ENCODE data around the gene TESPA1. TPM values are rescaled to one million over a fixed set of nuclear protein-coding genes. Genes with fewer than 3 reads are reported as not detected.
"Not testable (repeated sequence)": the region's sequence is repeated elsewhere in the genome, so short reads cannot be mapped to it uniquely, and the experiment has no call there.

Gene TESPA1
- total RNA-seq, 2 donors from 2014 or later, result 86.5 to 95.5 TPM

DNA sequence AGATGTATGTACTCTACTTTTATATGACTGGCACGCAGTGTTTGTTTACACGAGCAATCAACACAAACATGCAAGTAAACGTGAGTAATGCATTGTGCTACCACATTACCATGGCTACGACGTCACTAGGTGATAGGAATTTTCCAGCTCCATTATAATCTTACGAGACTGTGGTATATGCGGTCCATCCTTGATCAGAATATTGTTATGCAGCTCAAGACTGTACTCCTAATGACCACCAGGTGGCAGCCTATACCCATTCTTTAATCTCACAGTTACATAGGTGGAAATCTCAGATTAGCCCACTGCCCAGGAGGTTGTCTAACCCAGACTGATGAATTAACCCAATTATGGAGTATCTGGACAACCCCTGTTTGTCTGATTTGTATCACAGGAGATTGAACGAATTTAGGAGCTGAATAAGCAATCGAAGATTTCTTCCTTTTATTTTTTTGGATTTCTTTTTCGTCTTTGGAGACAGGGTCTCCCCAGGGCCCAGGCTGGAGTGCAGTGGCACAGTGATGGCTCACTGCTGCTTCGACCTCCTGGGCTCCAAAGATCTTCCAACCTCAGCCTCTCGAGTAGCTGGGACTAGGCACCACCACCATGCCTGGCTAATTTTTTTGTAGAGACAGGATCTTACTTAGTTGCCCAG, 8.7 kb upstream of the TESPA1 start:
- ATAC-seq (replicated peaks in 1 of 2), result peak; percentile 42 to 61
- Mint-ChIP-seq H3K27me3 (ENCODE audit: low read depth) (no peaks in the 10 kb centered on the region), H3K9me3 (no peaks in the 10 kb centered on the region), H3K4me3 (no peak overlapping the region), H3K36me3 (ENCODE audit: insufficient read depth in 2 of 2) (no peaks in the 10 kb centered on the region), H3K27ac (no peak overlapping the region), H3K4me1 (ENCODE audit: low read depth) (peaks cover 45% of the 10 kb centered on the region)
- peak; percentile 48 to 60 for DNase-seq

DNA sequence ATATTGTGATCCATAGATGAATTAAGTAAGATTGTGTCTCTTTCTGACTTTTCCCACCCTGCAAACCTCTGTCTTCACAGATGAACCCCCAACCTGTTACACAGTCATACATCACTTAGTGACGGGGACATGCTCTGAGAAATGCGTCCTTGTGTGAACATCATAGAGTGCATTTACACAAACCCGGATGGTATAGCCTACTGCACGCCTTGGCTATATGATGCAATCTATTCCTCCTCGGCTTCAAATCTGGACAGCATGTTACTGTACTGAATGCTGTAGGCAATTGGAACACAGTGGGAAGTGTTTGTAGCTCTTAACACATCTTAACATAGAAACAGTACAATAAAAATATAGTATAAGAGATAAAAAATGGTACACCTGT, 7.4 kb upstream of the TESPA1 start:
- no peaks in the 10 kb centered on the region for H3K27me3 Mint-ChIP-seq (ENCODE audit: low read depth)
- H3K9me3 Mint-ChIP-seq, result no peaks in the 10 kb centered on the region
- DNase-seq (no peak), ATAC-seq (replicated peaks in 1 of 2) (peak; percentile 43 to 44)
- peak overlapping the region; percentile 88 to 89 for H3K4me3 Mint-ChIP-seq
- H3K36me3 Mint-ChIP-seq (ENCODE audit: insufficient read depth in 2 of 2), result no peaks in the 10 kb centered on the region
- peak overlapping the region; percentile 52 for H3K27ac Mint-ChIP-seq
- H3K4me1 Mint-ChIP-seq (ENCODE audit: low read depth), result peaks cover 54% of the 10 kb centered on the region

DNA sequence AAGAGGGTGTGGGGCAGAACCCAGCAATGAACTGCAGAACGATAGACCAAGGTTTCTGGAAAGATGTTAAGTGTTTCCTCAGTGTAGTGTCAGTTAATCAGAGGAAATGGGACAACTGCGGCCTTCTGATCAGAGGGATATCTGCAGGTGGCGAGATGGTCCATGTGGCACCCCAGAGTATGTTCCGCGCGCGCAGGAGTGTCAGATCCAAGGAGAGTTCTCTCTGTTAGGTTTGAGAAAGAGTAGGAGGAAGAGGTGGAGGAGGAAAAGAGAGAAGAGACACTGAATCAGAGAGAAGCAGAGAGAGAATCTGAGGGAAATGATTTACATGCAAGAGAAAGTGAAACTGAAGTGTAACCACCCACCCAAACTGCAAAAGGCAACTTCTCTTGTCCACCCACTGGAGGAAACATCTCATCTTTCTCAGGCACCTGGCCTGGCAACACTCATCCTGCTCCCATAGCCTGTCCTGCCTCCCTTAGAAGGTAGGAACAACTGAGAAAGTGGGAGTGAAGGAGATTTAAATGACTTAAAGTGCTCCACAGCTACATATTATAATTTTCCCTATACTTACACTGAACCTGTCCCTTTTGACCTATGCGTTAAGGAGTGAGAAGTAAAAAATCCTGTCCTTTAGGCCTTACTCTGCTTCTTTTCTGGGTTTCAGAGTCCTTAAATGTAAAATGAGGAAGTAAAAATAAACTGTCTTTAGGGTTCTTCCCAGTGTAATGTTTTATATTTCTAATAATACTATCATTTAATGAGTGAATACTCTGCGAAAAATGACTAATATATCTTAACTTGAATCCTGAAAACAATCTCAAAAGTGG, 6.8 kb upstream of the TESPA1 start:
- Mint-ChIP-seq H3K4me1 (ENCODE audit: low read depth) (peaks cover 54% of the 10 kb centered on the region), H3K27ac (peak overlapping the region; percentile 91), H3K27me3 (ENCODE audit: low read depth) (no peaks in the 10 kb centered on the region), H3K9me3 (no peaks in the 10 kb centered on the region), H3K36me3 (ENCODE audit: insufficient read depth in 2 of 2) (no peaks in the 10 kb centered on the region), H3K4me3 (peak overlapping the region; percentile 88 to 89)
- ATAC-seq (replicated peaks in 1 of 2) (peak; percentile 77 to 84), DNase-seq (peak; percentile 54 to 58)

DNA sequence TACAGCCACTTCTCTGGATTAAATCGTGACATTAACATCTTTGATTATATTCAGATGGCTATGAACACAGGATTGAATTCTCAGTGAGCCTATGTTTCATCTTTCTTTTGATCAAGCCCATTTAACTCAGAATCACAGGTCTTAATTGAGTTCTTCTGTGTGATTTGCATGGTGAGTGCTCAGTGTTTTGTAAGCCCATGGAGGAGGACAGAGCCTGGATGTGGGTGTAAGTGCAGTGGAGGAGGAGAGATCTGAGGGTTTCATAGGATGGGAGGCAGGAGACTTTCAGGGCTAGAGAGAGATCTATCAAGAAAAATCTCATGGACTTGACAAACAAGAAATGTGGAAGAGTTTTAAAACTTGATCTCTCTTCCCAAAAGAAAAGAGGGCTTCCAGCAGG, 5.3 kb upstream of the TESPA1 start:
- H3K36me3 Mint-ChIP-seq (ENCODE audit: insufficient read depth in 2 of 2), result no peaks in the 10 kb centered on the region
- peak overlapping the region; percentile 91 for H3K27ac Mint-ChIP-seq
- no peaks in the 10 kb centered on the region for H3K9me3 Mint-ChIP-seq
- ATAC-seq (replicated peaks in 1 of 2) (no peak), DNase-seq (no peak)
- H3K4me1 Mint-ChIP-seq (ENCODE audit: low read depth), result peaks cover 68% of the 10 kb centered on the region
- peak overlapping the region; percentile 34 to 88 for H3K4me3 Mint-ChIP-seq
- no peaks in the 10 kb centered on the region for H3K27me3 Mint-ChIP-seq (ENCODE audit: low read depth)

DNA sequence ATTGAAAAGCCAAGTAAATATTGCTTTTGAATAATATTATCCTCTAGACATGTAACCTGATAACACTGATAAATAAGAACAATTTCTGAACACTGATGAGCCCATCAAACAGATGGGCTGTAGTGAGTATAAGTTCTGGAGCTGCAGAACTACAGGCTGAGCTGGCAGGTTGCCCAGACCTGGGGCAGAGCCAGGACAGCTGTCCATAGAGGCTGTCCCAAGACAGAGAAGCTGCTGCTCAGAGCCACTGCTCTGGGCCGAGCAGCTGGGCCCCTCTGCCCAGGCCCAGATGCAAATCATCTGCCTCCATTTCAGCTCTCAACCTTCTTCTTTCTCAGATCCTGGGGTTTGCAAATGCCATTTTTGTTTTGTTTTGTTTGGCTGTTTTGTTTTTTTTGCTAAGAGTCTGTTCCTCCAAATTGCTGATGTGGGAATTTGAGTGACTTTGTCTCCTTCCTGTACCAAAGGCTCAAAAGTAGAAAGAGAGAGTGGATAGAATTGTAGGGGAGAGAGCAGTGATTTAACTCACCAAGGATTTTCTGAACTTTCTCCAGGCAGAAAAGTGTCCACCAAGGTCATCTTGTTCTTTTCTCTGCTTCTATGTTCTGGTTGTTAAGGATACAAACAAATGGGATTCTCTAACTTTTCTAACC, 4.0 kb upstream of the TESPA1 start:
- Mint-ChIP-seq H3K4me1 (ENCODE audit: low read depth) (peaks cover 75% of the 10 kb centered on the region), H3K27ac (peak overlapping the region; percentile 42), H3K4me3 (peak overlapping the region in 1 of 2 donors; percentile 3), H3K27me3 (ENCODE audit: low read depth) (no peaks in the 10 kb centered on the region), H3K36me3 (ENCODE audit: insufficient read depth in 2 of 2) (peaks cover 4 to 5% of the 10 kb centered on the region in 2 donors), H3K9me3 (no peaks in the 10 kb centered on the region)
- ATAC-seq (replicated peaks in 1 of 2), result no peak
- DNase-seq, result no peak

DNA sequence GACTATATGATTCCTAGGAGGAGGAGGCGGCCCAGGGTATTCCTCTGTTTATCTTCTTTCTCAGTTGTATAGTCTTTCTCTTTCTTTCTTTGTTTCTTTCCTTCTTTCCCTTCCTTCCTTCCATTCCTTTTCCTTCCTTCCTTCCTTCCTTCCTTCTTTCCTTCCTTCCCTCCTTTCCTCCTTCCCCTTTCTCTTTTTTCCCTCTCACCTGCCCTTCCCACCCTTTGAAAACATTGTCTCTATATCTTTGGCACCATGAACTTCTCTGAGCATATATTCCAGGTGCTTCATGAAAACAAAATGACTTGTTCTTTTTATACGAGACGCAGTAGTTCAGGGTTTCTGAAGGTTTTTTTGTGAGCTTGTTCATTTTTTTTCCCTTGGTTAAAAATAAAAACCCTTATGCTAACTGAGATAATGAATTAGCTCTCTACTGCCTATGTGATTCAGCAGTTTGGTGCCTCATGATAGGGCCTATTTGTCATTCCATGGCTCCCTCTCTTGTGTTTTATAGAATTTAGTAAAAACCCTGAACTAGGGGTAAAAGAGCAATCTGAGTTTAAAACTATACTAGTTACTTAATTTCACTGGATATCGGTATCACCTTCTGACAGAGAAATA, 3.2 kb upstream of the TESPA1 start:
- peak overlapping the region in 1 of 2 donors; percentile 16 for H3K4me3 Mint-ChIP-seq
- no peak for ATAC-seq (replicated peaks in 1 of 2)
- DNase-seq, result no peak
- peak overlapping the region; percentile 52 for H3K27ac Mint-ChIP-seq
- H3K4me1 Mint-ChIP-seq (ENCODE audit: low read depth), result peaks cover 77% of the 10 kb centered on the region
- no peaks in the 10 kb centered on the region for H3K9me3 Mint-ChIP-seq
- no peaks in the 10 kb centered on the region for H3K27me3 Mint-ChIP-seq (ENCODE audit: low read depth)
- H3K36me3 Mint-ChIP-seq (ENCODE audit: insufficient read depth in 2 of 2), result peaks cover 6 to 10% of the 10 kb centered on the region in 2 donors

DNA sequence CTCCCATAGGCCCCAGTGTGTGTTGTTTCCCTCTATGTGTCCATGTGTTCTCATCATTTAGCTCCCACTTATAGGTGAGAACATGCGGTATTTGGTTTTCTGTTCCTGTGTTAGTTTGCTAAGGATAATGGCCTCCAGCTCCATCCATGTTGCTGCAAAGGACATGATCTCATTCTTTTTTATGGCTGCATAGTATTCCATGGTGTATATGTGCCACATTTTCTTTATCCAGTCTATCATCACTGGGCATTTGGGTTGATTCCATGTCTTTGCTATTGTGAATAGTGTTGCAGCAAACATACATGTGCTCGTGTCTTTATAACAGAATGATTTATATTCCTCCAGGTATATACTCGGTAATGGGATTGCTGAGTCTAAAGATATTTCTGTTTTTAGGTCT, 2.2 kb upstream of the TESPA1 start:
- not testable (repeated sequence) for H3K27me3 Mint-ChIP-seq (ENCODE audit: low read depth); H3K9me3 Mint-ChIP-seq; H3K4me3 Mint-ChIP-seq; ATAC-seq (replicated peaks in 1 of 2); DNase-seq
- peaks cover 11% of the 10 kb centered on the region in 2 donors for H3K36me3 Mint-ChIP-seq (ENCODE audit: insufficient read depth in 2 of 2)
- H3K27ac Mint-ChIP-seq, result peak overlapping the region; percentile 26
- peaks cover 82% of the 10 kb centered on the region for H3K4me1 Mint-ChIP-seq (ENCODE audit: low read depth)

DNA sequence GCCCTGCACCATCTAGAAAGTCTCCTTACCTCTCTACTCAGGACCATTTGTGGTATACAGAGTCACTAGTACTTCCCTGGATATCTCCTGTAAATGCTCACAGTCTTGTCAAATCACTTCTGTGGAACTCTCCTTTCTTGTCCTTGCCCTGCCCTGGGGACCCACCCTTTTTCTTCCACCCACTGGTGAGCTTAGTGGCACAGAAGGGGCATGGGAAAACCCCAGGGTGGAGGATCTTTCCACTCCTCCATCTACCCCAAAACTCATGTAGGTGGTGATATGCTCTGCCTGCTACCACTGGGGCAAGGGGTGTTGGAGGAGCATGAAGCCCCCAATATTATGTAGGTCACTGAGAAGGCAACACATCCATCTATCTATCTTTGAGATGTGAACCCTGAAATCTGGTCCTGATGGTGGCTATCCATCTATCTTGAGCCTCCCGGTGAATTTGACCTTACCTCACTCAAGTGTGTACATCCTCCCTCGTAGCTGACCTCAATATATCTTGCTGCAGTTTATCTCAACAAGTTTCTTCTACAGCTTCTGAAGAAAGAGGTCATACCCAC, 943 bp downstream of the TESPA1 start:
- Mint-ChIP-seq H3K4me3 (peak overlapping the region; percentile 78 to 94), H3K36me3 (ENCODE audit: insufficient read depth in 2 of 2) (peaks cover 22 to 25% of the 10 kb centered on the region in 2 donors), H3K4me1 (ENCODE audit: low read depth) (peaks cover 79% of the 10 kb centered on the region), H3K27me3 (ENCODE audit: low read depth) (no peaks in the 10 kb centered on the region), H3K9me3 (no peaks in the 10 kb centered on the region), H3K27ac (peak overlapping the region; percentile 97)
- ATAC-seq (replicated peaks in 1 of 2) (no peak), DNase-seq (peak; percentile 34 to 36)

DNA sequence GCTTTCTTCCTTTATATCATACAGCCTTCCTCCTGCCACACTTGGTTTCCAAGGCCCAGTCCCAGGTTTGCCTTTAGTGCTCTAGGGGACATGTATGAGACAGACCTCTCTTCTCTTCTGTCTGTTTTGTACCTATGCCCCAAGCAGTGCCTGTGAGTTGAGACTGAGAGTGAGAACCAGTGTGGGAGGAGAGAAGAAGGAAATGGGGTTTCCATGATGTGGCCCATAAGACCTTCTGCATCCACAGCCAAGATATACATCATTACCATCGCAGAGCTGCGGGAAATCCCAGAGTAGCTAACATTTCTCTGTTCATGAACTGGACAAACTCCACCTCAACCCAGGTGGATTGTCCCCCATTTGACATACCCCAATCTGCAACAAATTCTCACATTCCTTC, 2.8 kb downstream of the TESPA1 start:
- ATAC-seq (replicated peaks in 1 of 2) (peak; percentile 61 to 66), DNase-seq (peak; percentile 52 to 61)
- Mint-ChIP-seq H3K27me3 (ENCODE audit: low read depth) (no peaks in the 10 kb centered on the region), H3K4me1 (ENCODE audit: low read depth) (peaks cover 84% of the 10 kb centered on the region), H3K27ac (peak overlapping the region; percentile 97), H3K36me3 (ENCODE audit: insufficient read depth in 2 of 2) (peaks cover 23 to 30% of the 10 kb centered on the region in 2 donors), H3K9me3 (no peaks in the 10 kb centered on the region), H3K4me3 (peak overlapping the region; percentile 78 to 94)

DNA sequence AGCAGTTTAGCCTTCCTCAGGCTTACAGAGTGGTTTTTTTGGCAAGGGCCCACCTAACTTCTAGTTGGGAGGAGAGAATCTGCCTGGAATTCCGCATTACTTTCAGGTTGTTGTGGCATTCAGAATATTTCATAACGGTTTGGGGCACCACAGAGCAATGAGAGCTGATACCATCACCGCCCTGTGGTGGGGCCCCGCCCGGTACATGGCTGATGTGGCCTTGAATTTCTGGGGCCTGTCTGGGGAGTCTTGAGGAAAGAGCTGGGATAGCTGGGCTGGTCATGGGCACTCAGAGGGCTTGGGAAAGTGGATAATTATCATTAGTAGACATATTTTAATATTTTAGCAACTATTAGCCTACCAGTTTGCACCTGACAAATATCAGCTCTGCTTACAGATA, 4.2 kb downstream of the TESPA1 start:
- peak overlapping the region; percentile 97 for H3K27ac Mint-ChIP-seq
- no peaks in the 10 kb centered on the region for H3K27me3 Mint-ChIP-seq (ENCODE audit: low read depth)
- peak; percentile 45 to 55 for DNase-seq
- no peaks in the 10 kb centered on the region for H3K9me3 Mint-ChIP-seq
- H3K4me3 Mint-ChIP-seq, result peak overlapping the region; percentile 78 to 94
- peaks cover 90% of the 10 kb centered on the region for H3K4me1 Mint-ChIP-seq (ENCODE audit: low read depth)
- ATAC-seq (replicated peaks in 1 of 2), result no peak
- H3K36me3 Mint-ChIP-seq (ENCODE audit: insufficient read depth in 2 of 2), result peaks cover 23 to 34% of the 10 kb centered on the region in 2 donors

DNA sequence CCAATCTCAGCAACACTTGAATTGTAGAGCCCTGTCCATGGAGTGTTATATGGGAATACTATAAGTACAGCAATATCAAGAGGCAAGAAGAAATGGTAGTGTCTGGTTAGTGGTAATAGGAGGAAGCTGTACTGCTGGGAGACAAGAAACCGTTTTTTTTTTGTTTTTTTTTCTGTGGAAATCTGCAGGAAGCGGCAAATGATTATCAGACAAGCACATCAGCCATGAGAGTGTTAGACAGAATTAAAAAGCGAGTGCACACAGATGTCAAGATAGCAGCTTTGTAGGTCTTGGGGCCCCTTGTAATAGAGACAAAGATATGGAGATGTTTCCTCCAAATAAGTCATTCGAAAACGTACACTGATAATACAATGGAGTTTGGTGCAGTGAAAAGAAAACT, 6.7 kb downstream of the TESPA1 start:
- DNase-seq, result no peak
- no peaks in the 10 kb centered on the region for H3K27me3 Mint-ChIP-seq (ENCODE audit: low read depth)
- ATAC-seq (replicated peaks in 1 of 2), result no peak
- no peaks in the 10 kb centered on the region for H3K9me3 Mint-ChIP-seq
- H3K36me3 Mint-ChIP-seq (ENCODE audit: insufficient read depth in 2 of 2), result peaks cover 23 to 48% of the 10 kb centered on the region in 2 donors
- peaks cover 96% of the 10 kb centered on the region for H3K4me1 Mint-ChIP-seq (ENCODE audit: low read depth)
- H3K27ac Mint-ChIP-seq, result peak overlapping the region; percentile 98
- peak overlapping the region; percentile 78 to 94 for H3K4me3 Mint-ChIP-seq

DNA sequence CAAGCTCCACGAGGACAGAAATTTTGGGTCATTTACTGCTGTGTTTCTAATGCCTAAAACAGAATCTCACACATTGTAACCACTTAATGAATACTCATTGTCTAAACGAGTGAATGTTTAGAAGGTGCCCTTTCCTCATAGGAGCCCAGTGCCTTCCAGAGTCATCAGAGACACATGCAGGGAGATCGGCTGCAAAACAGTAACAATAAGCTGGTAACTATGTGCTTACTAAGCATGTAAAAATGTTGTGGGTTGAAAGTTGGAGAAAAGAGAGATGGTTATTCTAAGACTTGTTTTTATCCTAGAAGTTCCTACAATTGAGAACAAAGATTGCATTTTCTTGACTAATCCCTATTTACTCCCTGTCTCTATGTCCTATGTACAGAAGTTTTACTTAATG, 7.4 kb downstream of the TESPA1 start:
- Mint-ChIP-seq H3K9me3 (no peaks in the 10 kb centered on the region), H3K36me3 (ENCODE audit: insufficient read depth in 2 of 2) (peaks cover 21 to 51% of the 10 kb centered on the region in 2 donors), H3K4me1 (ENCODE audit: low read depth) (peaks cover 90% of the 10 kb centered on the region), H3K27me3 (ENCODE audit: low read depth) (no peaks in the 10 kb centered on the region), H3K4me3 (peak overlapping the region; percentile 78 to 94), H3K27ac (peak overlapping the region; percentile 98)
- DNase-seq, result no peak
- no peak for ATAC-seq (replicated peaks in 1 of 2)

Measured in activated T-cell treated with anti-CD3 and anti-CD28 coated beads, Interleukin-2, amount 50 U/mL, for 72 hours (primary cell).